Measurements from ENCODE around the gene PTPRQ. TPM values are rescaled to one million over a fixed set of nuclear protein-coding genes. Genes with fewer than 3 reads are reported as not detected.
A peak's percentile ranks its signal among the peaks of the same experiment; 100 is the strongest.

The PTPRQ gene
- polyA plus RNA-seq, 1 of the 3 experiments (the other 2 are of a cell fraction) = 0.46 TPM

DNA sequence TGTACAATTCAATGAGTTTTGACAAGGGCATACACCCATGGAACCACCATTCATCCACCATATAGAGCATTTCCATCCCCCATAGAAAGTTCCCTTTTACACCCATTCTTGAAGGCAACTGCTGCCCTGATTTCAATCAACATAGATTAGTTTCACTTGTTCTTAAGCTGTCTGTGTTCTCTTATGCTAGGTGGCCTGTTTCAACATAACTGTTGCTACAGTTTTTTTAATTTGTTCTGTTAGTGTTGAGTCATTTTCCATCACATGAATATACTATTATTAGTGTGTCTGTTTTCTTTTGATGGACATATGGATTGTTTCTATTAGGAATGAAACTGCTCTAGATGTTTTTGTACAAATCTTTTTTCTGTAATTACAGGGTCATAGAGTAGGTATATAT, 123.4 kb downstream of the PTPRQ start:
- Histone ChIP-seq H3K27me3 (ENCODE audit: insufficient read depth) (no peaks in the 10 kb centered on the region), H3K9ac (no peak overlapping the region), H3K9me2 (no peaks in the 10 kb centered on the region), H3K27ac (ENCODE audit: low read depth in 2 of 2, low read length in 1 of 2) (peak overlapping the region in 1 of 2 experiments; percentile 18; a peak in 1 of 4 replicates), H3K36me3 (replicated peaks in 1 of 2; ENCODE audit: control insufficient read depth in 1 of 2, insufficient read depth in 2 of 2, low read length in 1 of 2) (no peaks in the 10 kb centered on the region), H2AFZ (ENCODE audit: low read depth) (peak overlapping the region; percentile 41; the same call in 1 of the 2 replicates), H3K4me2 (no peak overlapping the region), H3K4me3 (ENCODE audit: low read depth in 2 of 2, low read length in 1 of 2) (no peak overlapping the region), H3K4me1 (ENCODE audit: control insufficient read depth in 1 of 2, insufficient read depth in 2 of 2, low read depth in 1 of 2, low read length in 1 of 2) (peaks cover 0 to 12% of the 10 kb centered on the region in 2 experiments; a peak in 2 of 4 replicates), H3K79me2 (ENCODE audit: insufficient read depth) (no peaks in the 10 kb centered on the region), H4K20me1 (ENCODE audit: insufficient read depth) (no peaks in the 10 kb centered on the region), H3K9me3 (peaks cover 7% of the 10 kb centered on the region; the same call in 1 of the 2 replicates), H3F3A (replicated peaks; ENCODE audit: insufficient read depth) (peaks cover 8% of the 10 kb centered on the region)
- TF ChIP-seq GATA2 (CRISPR knock-in tag; IDR thresholded peaks at IDR 0.05) (no peak), MEF2A (IDR thresholded peaks at IDR 0.05; ENCODE audit: borderline replicate concordance, low read depth) (no peak), TCF12 (IDR thresholded peaks at IDR 0.05) (peak; percentile 62; the same call in 1 of the 2 replicates), SMC3 (IDR thresholded peaks at IDR 0.05; ENCODE audit: low read depth, low read length) (no peak), JUND (IDR thresholded peaks at IDR 0.05) (no peak), YY1 (IDR thresholded peaks at IDR 0.05; ENCODE audit: low read depth) (no peak), TEAD4 (IDR thresholded peaks at IDR 0.05; ENCODE audit: borderline replicate concordance, insufficient read depth) (no peak), NFIC (IDR thresholded peaks at IDR 0.05; ENCODE audit: borderline replicate concordance) (no peak), RFX5 (IDR thresholded peaks at IDR 0.05; ENCODE audit: low read length) (no peak), EP300 (IDR thresholded peaks at IDR 0.05; ENCODE audit: borderline replicate concordance in 1 of 2, low read depth in 1 of 2, low read length in 1 of 2) (peak in 1 of 2 experiments; percentile 29; a peak in 1 of 4 replicates)
- TF ChIP-seq, protein P1, sequence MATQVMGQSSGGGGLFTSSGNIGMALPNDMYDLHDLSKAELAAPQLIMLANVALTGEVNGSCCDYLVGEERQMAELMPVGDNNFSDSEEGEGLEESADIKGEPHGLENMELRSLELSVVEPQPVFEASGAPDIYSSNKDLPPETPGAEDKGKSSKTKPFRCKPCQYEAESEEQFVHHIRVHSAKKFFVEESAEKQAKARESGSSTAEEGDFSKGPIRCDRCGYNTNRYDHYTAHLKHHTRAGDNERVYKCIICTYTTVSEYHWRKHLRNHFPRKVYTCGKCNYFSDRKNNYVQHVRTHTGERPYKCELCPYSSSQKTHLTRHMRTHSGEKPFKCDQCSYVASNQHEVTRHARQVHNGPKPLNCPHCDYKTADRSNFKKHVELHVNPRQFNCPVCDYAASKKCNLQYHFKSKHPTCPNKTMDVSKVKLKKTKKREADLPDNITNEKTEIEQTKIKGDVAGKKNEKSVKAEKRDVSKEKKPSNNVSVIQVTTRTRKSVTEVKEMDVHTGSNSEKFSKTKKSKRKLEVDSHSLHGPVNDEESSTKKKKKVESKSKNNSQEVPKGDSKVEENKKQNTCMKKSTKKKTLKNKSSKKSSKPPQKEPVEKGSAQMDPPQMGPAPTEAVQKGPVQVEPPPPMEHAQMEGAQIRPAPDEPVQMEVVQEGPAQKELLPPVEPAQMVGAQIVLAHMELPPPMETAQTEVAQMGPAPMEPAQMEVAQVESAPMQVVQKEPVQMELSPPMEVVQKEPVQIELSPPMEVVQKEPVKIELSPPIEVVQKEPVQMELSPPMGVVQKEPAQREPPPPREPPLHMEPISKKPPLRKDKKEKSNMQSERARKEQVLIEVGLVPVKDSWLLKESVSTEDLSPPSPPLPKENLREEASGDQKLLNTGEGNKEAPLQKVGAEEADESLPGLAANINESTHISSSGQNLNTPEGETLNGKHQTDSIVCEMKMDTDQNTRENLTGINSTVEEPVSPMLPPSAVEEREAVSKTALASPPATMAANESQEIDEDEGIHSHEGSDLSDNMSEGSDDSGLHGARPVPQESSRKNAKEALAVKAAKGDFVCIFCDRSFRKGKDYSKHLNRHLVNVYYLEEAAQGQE (IDR thresholded peaks at IDR 0.05; ENCODE audit: low read depth, low read length) = no peak
- TF ChIP-seq, protein P2, sequence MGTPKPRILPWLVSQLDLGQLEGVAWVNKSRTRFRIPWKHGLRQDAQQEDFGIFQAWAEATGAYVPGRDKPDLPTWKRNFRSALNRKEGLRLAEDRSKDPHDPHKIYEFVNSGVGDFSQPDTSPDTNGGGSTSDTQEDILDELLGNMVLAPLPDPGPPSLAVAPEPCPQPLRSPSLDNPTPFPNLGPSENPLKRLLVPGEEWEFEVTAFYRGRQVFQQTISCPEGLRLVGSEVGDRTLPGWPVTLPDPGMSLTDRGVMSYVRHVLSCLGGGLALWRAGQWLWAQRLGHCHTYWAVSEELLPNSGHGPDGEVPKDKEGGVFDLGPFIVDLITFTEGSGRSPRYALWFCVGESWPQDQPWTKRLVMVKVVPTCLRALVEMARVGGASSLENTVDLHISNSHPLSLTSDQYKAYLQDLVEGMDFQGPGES (IDR thresholded peaks at IDR 0.05; ENCODE audit: low read depth, low read length) = no peak
- TF ChIP-seq, protein P3, sequence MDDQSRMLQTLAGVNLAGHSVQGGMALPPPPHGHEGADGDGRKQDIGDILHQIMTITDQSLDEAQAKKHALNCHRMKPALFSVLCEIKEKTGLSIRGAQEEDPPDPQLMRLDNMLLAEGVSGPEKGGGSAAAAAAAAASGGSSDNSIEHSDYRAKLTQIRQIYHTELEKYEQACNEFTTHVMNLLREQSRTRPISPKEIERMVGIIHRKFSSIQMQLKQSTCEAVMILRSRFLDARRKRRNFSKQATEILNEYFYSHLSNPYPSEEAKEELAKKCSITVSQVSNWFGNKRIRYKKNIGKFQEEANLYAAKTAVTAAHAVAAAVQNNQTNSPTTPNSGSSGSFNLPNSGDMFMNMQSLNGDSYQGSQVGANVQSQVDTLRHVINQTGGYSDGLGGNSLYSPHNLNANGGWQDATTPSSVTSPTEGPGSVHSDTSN (IDR thresholded peaks at IDR 0.05) = 0 out of 2 replicates have a peak, but pooled peaks have one; percentile 9
- POLR2A ChIA-PET = no interaction called here
- no peak for DNase-seq
- CTCF ChIA-PET = no interaction called here

Data from SK-N-SH (cell line).